GM23338 (cell line): ENCODE measurements around the gene LENEP. TPM values are rescaled to one million over a fixed set of nuclear protein-coding genes. Genes with fewer than 3 reads are reported as not detected.

ENCODE experiments used
- ATAC-seq: fragments of 200-7000 bp; cut with Tn5 transposase; 3 replicates; pipeline ENCODE4 v1.9.1; 2020
- DNase-seq: peaks from one replicate; pipeline ENCODE4 v3.0.0-alpha.2; 2015; ENCODE audit warnings: low spot score
- H2AFZ ChIP-seq: fragments of 200-600 bp; sonication (generic); 2 replicates; pipeline ENCODE4 v1.8.0; 2016; ENCODE audit warnings: antibody characterized with exemption, mild to moderate bottlenecking, moderate library complexity
- H3F3A ChIP-seq: fragments of 200-600 bp; sonication (generic); replicated peaks from 2 replicates; pipeline ENCODE4 v1.8.0; 2017; ENCODE audit warnings: antibody characterized with exemption, mixed run types, low read depth
- H3K27ac ChIP-seq: fragments of 200-600 bp; sonication (generic); 2 replicates; pipeline ENCODE4 v1.6.1; 2016; ENCODE audit warnings: low read depth
- H3K27me3 ChIP-seq: fragments of 200-600 bp; sonication (generic); 2 replicates; pipeline ENCODE4 v1.8.0; 2016; ENCODE audit warnings: mild to moderate bottlenecking, mixed run types, moderate library complexity; ENCODE audit not compliant: insufficient read depth
- H3K36me3 ChIP-seq: fragments of 200-600 bp; sonication (generic); 2 replicates; pipeline ENCODE4 v1.8.0; 2016; ENCODE audit warnings: mild to moderate bottlenecking; ENCODE audit not compliant: insufficient read depth
- H3K4me1 ChIP-seq: fragments of 200-600 bp; sonication (generic); 2 replicates; pipeline ENCODE4 v1.8.0; 2016; ENCODE audit warnings: mild to moderate bottlenecking, moderate library complexity; ENCODE audit not compliant: insufficient read depth
- H3K4me2 ChIP-seq: fragments of 200-600 bp; sonication (generic); 2 replicates; pipeline ENCODE4 v1.7.1; 2017; ENCODE audit warnings: mixed run types
- H3K4me3 ChIP-seq: fragments of 200-600 bp; sonication (generic); 2 replicates; pipeline ENCODE4 v1.6.1; 2016; ENCODE audit warnings: mixed run types
- H3K79me2 ChIP-seq: fragments of 200-600 bp; sonication (generic); replicated peaks from 2 replicates; pipeline ENCODE4 v1.8.0; 2017; ENCODE audit warnings: mild to moderate bottlenecking; ENCODE audit not compliant: insufficient read depth
- H3K9me2 ChIP-seq: fragments of 200-600 bp; sonication (generic); 2 replicates; pipeline ENCODE4 v1.8.0; 2017; ENCODE audit not compliant: insufficient read depth
- H4K20me1 ChIP-seq: fragments of 200-600 bp; sonication (generic); replicated peaks from 2 replicates; pipeline ENCODE4 v1.8.0; 2017; ENCODE audit warnings: mild to moderate bottlenecking; ENCODE audit not compliant: insufficient read depth
- H3K27ac Mint-ChIP-seq: 2 replicates; pipeline ENCODE4 v1.8.0; 2020; ENCODE audit warnings: inconsistent platforms, mild to moderate bottlenecking, moderate library complexity, mixed read lengths
- H3K27me3 Mint-ChIP-seq: 3 replicates; pipeline ENCODE4 v1.8.0; 2022; ENCODE audit warnings: low read depth, mild to moderate bottlenecking, moderate library complexity, mixed read lengths, inconsistent platforms; ENCODE audit not compliant: insufficient read depth, poor library complexity
- H3K36me3 Mint-ChIP-seq: 3 replicates; pipeline ENCODE4 v1.8.0; 2021; ENCODE audit warnings: low read depth, mild to moderate bottlenecking, inconsistent platforms, moderate library complexity, mixed read lengths
- H3K4me1 Mint-ChIP-seq: 3 replicates; pipeline ENCODE4 v1.8.0; 2020; ENCODE audit warnings: mild to moderate bottlenecking, inconsistent platforms, mixed read lengths
- H3K4me3 Mint-ChIP-seq: 3 replicates; pipeline ENCODE4 v1.8.0; 2021; ENCODE audit warnings: moderate library complexity, mild to moderate bottlenecking, inconsistent platforms, mixed read lengths
- H3K9me3 Mint-ChIP-seq: 3 replicates; pipeline ENCODE4 v1.8.0; 2020; ENCODE audit warnings: moderate library complexity, mild to moderate bottlenecking, inconsistent platforms, mixed read lengths
- CREB1 ChIP-seq: fragments of 250-450 bp; sonication (Bioruptor Pico); IDR thresholded peaks from 2 replicates; pipeline ENCODE4 v1.5.0; 2020; ENCODE audit warnings: low read depth, mild to moderate bottlenecking, moderate library complexity
- EZH2phosphoT487 ChIP-seq: fragments of 200-600 bp; sonication (generic); IDR thresholded peaks from one replicate; pipeline ENCODE4 v1.8.1; 2018; ENCODE audit warnings: antibody characterized with exemption; ENCODE audit not compliant: unreplicated experiment
- JUNB ChIP-seq: IDR thresholded peaks from one replicate; pipeline ENCODE4 v1.6.1; 2016; ENCODE audit warnings: antibody characterized with exemption; ENCODE audit not compliant: unreplicated experiment
- NANOG ChIP-seq: IDR thresholded peaks from 2 replicates; pipeline ENCODE4 v1.6.1; 2016; ENCODE audit warnings: antibody characterized with exemption, borderline replicate concordance
- STAT1 ChIP-seq: IDR thresholded peaks from one replicate; pipeline ENCODE4 v1.6.1; 2016; ENCODE audit warnings: antibody characterized with exemption; ENCODE audit not compliant: unreplicated experiment
- ZNF114 ChIP-seq: fragments of 250-450 bp; sonication (Bioruptor Pico); IDR thresholded peaks from 2 replicates; pipeline ENCODE4 v1.5.0; 2020; ENCODE audit warnings: mild to moderate bottlenecking, moderate library complexity
- polyA plus RNA-seq: library from polyadenylated mRNA; unstranded; fragments of >200 nt; fragmentation: Nextera tagmentation; extraction: Ambion mirVana; gene quantifications from 2 replicates; pipeline ENCODE4 v1.2.1, GENCODE V29; 2016
- total RNA-seq: library from RNA; depleted of rRNA; stranded (reverse); fragments of >200 nt; shearing (Covaris generic); gene quantifications from 2 replicates; pipeline ENCODE4 v1.2.3, GENCODE V29; 2014
- TF ChIP-seq, protein P1 (sequence below): fragments of 250-450 bp; sonication (Bioruptor Pico); IDR thresholded peaks from 2 replicates; pipeline ENCODE4 v1.5.0; 2020; ENCODE audit warnings: mild to moderate bottlenecking, moderate library complexity
- TF ChIP-seq, protein P2 (sequence below): IDR thresholded peaks from 2 replicates; pipeline ENCODE4 v1.6.1; 2016; ENCODE audit warnings: antibody characterized with exemption

LENEP gene
- total and polyA plus RNA-seq, 2 experiments from 2014 or later, result 1.6 TPM; not detected in 1

DNA sequence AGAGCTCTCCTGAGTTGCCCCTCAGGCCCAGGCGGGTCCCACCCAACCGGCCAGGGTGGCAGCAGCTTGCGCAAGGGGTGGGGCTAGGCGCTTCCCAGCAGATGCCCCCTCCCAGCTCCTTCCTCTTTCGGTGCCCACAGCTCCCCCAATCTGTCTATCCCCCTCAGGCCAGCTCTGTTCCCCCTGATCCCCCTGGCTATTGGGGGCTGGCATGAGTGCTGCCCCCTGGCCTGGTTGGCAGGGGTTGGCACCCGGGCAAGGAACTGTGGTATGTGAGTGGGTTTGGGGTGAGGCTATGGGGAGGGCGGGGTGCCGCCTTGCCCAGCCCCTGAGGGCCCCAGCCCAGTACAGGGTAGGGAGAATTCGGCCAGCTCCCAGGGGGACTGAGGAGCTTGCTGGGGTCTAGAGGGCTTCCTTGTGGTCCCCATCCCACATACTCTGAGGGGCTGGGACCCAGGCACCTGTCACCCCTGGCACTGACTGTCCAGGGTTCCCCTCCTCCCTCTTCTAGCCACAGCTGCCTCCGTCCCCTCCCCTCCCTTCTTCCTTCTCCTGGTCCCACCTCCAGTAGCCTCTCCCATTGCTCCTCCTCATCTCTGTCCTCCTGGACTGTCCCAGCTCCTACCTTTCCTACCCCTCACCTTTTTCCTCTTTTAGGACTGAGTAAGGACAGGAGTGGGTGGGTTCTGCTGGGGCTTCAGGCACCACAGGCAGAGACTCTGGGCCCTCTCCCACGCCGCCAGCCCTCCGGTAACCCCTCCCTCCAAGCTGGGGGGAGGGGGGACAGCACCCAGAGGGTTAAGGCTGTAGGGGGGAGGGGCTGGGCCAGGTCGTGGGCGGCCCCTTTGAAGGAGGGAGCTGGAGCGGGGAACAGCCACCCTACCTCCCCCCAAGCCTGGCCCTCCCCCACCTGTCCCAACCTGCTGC, 14.9 kb downstream of the LENEP start (continued):
- TF ChIP-seq, protein P1, sequence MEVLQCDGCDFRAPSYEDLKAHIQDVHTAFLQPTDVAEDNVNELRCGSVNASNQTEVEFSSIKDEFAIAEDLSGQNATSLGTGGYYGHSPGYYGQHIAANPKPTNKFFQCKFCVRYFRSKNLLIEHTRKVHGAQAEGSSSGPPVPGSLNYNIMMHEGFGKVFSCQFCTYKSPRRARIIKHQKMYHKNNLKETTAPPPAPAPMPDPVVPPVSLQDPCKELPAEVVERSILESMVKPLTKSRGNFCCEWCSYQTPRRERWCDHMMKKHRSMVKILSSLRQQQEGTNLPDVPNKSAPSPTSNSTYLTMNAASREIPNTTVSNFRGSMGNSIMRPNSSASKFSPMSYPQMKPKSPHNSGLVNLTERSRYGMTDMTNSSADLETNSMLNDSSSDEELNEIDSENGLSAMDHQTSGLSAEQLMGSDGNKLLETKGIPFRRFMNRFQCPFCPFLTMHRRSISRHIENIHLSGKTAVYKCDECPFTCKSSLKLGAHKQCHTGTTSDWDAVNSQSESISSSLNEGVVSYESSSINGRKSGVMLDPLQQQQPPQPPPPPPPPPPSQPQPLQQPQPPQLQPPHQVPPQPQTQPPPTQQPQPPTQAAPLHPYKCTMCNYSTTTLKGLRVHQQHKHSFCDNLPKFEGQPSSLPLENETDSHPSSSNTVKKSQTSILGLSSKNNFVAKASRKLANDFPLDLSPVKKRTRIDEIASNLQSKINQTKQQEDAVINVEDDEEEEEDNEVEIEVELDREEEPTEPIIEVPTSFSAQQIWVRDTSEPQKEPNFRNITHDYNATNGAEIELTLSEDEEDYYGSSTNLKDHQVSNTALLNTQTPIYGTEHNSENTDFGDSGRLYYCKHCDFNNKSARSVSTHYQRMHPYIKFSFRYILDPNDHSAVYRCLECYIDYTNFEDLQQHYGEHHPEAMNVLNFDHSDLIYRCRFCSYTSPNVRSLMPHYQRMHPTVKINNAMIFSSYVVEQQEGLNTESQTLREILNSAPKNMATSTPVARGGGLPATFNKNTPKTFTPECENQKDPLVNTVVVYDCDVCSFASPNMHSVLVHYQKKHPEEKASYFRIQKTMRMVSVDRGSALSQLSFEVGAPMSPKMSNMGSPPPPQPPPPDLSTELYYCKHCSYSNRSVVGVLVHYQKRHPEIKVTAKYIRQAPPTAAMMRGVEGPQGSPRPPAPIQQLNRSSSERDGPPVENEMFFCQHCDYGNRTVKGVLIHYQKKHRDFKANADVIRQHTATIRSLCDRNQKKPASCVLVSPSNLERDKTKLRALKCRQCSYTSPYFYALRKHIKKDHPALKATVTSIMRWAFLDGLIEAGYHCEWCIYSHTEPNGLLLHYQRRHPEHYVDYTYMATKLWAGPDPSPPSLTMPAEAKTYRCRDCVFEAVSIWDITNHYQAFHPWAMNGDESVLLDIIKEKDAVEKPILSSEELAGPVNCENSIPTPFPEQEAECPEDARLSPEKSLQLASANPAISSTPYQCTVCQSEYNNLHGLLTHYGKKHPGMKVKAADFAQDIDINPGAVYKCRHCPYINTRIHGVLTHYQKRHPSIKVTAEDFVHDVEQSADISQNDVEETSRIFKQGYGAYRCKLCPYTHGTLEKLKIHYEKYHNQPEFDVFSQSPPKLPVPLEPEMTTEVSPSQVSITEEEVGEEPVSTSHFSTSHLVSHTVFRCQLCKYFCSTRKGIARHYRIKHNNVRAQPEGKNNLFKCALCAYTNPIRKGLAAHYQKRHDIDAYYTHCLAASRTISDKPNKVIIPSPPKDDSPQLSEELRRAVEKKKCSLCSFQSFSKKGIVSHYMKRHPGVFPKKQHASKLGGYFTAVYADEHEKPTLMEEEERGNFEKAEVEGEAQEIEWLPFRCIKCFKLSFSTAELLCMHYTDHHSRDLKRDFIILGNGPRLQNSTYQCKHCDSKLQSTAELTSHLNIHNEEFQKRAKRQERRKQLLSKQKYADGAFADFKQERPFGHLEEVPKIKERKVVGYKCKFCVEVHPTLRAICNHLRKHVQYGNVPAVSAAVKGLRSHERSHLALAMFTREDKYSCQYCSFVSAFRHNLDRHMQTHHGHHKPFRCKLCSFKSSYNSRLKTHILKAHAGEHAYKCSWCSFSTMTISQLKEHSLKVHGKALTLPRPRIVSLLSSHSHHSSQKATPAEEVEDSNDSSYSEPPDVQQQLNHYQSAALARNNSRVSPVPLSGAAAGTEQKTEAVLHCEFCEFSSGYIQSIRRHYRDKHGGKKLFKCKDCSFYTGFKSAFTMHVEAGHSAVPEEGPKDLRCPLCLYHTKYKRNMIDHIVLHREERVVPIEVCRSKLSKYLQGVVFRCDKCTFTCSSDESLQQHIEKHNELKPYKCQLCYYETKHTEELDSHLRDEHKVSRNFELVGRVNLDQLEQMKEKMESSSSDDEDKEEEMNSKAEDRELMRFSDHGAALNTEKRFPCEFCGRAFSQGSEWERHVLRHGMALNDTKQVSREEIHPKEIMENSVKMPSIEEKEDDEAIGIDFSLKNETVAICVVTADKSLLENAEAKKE (CRISPR knock-in tag), result no peak
- TF ChIP-seq STAT1 (no peak), JUNB (no peak), ZNF114 (CRISPR knock-in tag) (no peak)

DNA sequence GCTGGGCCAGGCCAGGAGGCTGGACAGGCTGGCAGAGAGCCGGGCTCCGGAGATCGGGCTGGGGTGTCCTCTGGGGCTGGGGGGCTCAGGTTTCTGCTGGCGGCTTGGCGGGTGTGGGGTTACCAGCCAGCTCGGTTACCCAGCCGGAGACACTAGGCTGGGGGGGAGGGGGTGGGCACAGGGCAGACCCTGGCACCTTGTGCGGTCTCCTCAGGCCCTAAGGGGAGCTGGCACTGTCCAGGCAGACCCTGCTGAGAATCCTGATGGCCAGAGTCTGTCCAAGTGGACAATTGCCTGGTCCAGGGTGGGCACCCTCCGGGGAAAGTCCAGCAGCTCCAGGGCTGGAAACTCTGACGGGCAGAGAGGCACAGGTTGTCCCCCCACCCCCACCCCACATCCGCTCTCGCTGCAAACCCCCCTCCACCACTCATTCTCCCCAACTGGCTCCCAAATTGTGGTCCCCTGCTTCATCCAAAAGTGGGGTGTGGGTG, 15.9 kb downstream of the LENEP start:
- TF ChIP-seq STAT1 (no peak), CREB1 (CRISPR knock-in tag) (no peak), NANOG (no peak), EZH2phosphoT487 (no peak), JUNB (no peak)
- TF ChIP-seq, protein P2, sequence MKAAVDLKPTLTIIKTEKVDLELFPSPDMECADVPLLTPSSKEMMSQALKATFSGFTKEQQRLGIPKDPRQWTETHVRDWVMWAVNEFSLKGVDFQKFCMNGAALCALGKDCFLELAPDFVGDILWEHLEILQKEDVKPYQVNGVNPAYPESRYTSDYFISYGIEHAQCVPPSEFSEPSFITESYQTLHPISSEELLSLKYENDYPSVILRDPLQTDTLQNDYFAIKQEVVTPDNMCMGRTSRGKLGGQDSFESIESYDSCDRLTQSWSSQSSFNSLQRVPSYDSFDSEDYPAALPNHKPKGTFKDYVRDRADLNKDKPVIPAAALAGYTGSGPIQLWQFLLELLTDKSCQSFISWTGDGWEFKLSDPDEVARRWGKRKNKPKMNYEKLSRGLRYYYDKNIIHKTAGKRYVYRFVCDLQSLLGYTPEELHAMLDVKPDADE, result no peak
- no peak for ATAC-seq
- H3K4me1 ChIP-seq, result peaks cover 52% of the 10 kb centered on the region
- DNase-seq, result no peak
- Mint-ChIP-seq H3K36me3 (peaks cover 18% of the 10 kb centered on the region), H3K27ac (no peak overlapping the region), H3K27me3 (peaks cover 20% of the 10 kb centered on the region), H3K4me1 (peaks cover 72% of the 10 kb centered on the region), H3K9me3 (no peaks in the 10 kb centered on the region), H3K4me3 (peak overlapping the region; percentile 48; the same call in 1 of the 3 replicates)
- no peaks in the 10 kb centered on the region for H3K27me3 ChIP-seq
- H3K79me2 ChIP-seq, result peaks cover 42% of the 10 kb centered on the region
- H3F3A ChIP-seq, result peaks cover 5% of the 10 kb centered on the region; the same call in 1 of the 2 replicates
- H3K36me3 ChIP-seq, result no peaks in the 10 kb centered on the region
- H3K4me3 ChIP-seq, result 0 out of 2 replicates have a peak overlapping the region, but pooled peaks have one; percentile 26
- no peak overlapping the region for H2AFZ ChIP-seq
- no peaks in the 10 kb centered on the region for H3K9me2 ChIP-seq
- H3K27ac ChIP-seq, result no peak overlapping the region
- peaks cover 7% of the 10 kb centered on the region for H4K20me1 ChIP-seq
- peak overlapping the region; percentile 72 for H3K4me2 ChIP-seq
